GM03348 (cell line): ENCODE results near the gene CWC27.

ENCODE experiments used
- DNase-seq: peaks from one replicate; pipeline ENCODE4 v3.0.0; 2012; ENCODE audit warnings: low spot score

Gene CWC27

DNA sequence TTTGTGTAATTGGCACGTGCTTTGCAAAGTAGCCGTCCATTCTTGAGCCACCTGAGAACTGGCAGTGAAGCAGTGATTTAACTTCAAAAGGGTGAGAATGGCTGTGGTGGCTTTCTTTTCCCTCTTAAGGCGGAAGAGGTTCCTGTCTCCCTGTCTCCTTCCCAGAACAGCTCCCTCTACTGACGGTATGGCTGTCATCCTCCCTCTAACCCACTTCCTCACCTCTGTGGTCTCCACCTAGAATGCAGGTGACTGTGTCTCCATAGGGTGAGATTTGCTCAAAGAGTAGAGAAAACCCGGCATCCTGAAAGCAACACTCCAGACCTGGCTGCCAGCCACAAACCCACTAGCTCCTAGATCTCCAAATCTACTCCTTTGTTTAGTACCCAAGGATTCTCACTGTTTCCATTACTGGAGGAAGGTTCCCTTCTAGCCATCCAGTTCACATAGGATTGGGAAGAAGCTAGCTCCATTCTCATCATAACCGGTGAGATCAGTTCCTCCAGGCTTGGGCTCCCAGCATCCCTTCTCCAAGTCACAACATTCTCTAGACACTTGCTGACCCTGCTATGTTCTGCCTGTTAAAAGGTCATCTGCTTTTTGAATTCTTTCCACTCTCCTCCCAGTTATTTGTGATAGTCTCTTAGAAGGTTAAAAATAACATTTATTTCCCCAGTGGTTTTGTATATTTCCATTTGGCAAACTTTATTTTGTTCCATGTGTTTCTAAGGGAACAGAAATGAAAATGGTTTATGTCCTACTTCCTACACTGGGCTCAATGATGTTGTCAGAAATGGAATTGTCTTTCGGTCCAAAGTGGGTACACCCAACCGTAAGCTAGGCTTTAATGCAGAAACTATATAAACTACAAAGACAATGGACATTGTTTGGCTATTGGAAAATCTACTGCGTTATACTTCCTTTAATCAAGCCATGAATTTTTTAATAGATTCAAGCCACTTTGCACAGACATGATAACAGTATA, 269.4 kb downstream of the CWC27 start:
- no peak for DNase-seq

DNA sequence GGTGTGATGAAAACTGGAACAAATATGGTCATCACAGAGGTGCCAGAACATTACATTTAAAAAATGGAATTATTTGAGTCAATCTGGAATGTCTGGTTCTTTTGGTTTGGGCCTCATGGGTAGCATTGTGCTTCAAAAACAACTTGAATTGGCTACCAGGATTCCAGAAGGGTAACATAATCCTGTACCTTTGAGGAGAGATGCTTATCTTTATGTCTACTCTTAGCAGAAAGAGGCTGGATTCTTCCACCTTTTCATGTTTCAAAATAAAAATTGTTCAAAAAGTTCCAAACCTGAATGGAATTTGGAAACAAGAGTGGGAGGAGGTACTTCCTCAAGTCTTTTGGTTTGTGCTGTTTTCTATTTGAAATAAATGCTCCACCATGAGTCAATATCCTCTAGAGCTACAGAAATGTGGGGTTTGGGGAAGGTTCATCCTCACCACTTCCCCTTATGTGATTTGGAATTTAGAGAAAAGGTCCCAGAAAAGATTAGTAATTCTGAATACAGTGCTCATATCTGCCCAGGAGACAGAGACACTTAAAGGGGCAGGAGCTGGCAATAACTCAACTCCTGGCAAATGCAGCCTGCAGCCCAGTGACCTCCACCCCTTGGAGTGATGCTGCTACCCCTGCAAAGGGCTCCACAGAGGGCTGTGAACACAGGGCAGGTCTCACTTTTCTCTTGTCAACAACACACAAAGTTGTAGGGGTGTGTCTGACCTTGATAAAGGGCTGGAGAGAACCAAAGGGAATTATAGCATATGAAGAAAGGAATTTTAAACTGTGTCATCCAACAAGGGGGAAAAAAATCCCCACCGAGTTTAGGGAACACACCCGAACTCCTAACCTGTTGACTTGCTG, 272.8 kb downstream of the CWC27 start:
- DNase-seq, result peak; percentile 64

DNA sequence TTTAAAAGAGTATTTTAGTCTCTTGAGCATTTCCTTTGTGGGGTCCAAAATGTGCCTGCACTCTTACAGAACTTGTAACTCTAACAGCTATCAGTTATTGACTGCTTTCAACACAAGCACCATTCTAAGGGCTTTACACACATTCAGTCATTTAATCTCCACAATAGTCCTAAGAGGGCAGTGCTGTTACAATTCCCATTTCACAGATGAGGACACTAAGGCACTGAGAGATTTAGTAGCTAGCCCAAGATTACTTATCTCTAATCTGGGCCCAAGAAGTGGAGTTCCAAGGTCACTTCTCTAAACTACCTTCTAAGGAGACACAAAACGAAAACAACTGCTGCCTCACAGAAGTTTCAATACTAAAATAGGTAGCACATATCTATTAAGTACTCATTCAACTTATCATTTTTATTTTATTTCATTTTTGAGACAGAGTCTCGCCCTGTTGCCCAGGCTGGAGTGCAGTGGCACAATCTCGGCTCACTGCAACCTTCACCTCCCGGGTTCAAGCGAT, 275.2 kb downstream of the CWC27 start:
- DNase-seq, result no peak

DNA sequence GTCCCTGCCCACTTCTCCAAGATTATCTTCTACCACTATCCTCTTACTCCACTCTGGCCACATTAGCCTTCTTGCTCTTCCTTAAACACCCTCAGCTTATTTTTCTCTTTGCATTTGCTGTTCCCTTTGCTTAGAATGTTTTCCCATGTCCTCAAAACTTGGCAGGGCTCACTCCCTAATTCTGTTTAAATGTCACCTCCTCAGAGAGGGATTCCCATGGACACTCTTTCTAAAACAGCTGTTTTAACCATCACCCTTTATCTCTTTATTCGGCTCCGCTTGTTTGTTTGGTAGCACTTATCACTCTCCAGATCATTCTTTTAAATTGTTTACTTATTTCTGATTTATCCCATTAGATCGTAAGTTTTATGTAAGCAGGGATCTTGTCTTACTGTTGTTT, 278.5 kb downstream of the CWC27 start:
- no peak for DNase-seq

DNA sequence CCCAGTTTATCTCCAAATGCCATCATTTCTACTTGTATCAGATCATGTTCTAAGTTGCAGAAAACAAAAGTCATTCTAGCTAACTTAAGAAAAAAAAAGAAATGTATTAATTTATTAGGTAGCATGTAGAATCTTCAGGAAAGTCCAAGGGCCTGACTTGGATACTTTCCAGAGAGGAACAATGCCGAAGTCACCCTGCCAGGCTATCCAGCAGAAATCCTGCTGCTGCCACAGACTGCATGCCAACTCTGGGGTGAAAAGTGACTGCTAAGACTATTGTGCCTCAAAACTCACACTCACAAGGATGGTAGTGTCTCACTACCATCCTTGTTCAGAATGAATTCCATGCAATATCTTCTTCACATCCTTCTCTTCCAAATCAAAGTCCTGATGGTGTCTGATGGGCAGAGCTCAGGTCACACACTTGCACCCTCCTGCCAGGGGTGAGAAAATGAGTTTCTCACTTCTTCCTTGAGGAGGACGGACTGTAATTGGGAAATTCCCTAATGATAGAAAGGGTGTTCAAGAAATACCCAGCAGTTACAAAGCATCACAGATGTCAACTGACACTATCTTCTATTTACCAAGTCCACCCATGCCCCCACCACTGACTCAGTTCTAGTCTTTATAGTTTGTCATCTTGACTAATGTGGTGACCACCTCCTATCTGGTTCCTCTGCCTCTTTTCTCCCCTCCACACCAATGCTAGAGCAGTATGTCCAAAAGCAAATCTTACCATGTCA, 279.4 kb downstream of the CWC27 start:
- no peak for DNase-seq

DNA sequence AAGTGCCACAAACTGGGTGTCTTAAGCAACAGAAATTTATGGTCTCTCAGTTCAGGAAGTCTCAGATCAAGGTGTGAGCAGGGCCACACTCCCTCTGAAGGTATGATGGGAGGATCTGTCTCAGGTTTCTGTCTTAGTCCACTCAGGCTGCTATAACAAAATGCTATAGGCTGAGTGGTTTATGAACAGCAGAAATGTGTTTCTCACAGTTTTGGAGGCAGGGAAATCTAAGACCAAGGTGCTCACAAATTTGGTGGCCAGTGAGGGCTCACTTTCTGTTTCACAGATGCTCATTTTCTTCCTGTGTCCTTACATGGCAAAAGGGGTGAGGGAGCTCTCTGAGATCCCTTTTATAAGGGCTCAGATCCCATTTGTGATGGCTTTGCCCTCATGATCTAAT, 281.4 kb downstream of the CWC27 start:
- DNase-seq, result no peak

DNA sequence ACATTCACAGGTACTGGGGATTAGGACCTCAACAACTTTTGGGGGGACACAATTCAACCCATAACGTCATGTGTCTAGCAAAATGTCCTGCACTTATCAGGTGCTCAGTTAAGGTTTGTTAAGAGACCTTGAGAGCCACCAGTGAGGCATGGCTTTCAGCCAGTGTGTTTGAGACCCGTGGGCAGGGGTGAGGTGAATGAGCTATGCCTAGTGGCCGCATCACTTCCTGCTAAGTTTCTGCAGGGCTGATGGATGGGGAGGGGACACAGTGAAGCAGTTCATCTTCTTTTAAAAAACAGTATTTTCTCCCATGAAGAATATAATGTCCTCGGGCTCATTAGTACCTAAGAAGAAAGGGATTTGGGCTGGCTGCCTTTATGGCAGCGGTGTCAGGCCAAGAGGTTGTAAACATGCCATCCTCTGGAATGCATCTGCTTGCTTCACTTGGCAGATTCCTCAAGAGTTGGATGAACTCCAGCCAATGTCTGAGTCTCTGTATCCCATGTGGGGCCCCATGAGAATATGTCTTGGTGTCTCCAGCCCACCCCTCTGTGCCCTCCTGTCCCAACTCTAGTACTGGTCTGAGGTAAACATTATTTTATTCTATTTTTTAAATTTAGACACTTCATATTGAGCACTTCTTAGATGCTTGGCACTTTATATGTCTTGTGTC, 282.2 kb downstream of the CWC27 start:
- peak; percentile 22 for DNase-seq

DNA sequence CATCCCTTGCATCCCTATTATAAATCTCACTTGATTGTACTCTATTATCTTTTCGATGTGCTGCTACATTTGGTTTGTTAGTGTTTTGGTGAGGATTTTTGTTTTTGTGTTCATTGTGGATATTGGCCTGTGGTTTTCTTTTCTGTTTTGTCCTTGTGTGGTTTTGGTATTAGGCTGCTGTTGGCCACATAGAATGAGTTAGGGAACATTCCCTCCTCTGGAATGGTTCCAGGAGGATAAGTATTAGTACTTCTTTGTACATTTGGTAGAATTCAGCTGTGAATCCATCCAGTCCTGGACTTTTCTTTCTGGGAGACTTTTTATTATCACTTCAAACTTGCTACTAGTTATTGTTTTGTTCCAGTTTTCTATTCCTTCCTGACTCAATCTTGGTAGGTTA, 287.2 kb downstream of the CWC27 start:
- DNase-seq, result no peak

DNA sequence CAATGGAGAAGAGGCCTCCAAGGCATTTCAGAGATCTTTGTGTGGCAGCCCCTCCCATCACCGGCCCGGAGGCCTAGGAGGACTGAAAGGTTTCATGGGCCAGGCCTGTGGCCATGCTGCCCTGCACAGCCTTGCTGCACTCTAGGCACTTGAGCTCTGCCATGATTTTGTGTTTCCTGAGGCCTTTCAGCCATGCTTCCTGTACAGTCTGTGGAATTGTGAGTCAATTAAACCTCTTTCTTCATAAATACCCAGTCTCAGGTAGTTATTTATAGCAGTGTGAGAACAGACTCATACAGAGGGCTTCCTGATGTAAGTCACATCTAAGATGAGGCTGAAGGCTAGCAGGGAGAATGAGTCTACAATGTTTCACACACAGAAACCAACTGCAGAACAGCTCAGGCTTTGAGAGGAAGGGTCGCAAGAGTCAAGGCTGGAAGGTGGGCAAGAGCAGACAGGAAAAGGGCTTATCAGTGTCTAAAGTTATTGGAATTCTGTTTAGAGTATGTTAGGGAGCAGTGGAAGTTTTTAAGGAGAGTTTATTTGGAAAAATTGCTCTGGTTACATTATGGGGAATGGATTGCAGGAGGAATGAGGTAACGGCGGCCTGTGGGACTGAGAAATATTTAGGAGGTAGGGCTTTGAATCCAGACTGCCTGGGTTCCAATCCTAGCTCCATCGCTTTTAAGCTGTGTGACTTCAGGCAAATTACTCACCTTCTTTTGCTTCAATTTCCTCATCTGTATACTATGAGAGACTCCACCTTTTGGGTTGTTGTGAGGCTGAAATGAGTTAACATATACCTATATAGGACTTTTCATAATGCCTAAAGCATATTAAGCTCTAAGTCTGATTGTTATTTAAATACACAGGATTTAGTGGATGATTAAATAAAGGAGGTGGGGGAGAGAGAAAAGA, 291.2 kb downstream of the CWC27 start:
- DNase-seq, result no peak

DNA sequence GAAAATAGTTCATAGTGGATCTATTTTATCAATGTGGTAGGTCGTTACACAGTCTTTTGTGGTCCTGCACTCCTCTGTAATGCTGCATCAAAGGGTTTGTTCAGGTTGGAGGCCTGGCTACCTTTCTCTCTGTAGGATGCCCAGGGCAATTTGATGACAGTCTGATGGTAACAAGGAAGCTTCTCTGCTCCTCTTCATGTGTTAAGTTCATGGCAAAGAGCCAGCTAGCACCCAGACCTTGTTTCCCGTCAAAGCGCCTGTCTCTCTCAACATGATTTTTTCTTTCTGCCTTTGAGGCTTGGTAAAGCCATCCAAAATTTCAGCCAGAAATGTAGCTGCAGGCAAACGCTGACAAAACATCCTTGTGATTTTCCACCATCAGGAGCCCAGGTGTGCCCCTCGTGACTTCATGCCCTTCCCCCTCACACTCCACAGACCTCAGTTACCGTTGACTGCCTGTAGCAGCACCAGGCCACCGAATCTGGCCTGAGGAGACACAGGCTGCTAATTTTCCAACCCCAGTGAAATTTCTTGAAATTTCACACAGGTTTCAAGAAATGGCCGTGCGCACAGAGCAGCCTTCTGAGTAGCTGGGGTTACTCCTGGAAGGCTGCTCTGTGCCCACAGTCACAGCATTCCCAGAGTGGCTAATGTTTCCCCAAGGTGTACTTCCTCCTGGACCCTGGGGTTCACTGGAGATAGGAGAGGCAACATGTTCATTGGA, 292.7 kb downstream of the CWC27 start:
- DNase-seq, result no peak

DNA sequence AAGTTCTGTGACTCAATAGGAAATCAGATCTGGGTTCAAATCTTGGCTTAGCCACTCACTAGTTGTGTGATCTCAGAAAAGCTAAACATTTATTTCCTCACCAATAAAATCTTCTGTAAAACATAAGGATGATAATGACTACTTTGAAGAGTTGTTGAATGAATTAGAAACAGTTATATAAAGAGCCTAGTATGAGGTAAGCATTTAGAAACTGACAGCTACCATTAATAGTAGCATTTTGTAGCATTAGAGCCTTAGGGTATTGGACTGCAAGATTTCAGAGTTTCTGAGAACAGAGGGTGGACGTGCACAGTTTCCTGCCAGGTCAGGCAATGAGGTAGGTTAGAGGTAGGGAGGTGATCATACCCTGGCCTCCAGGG, 293.2 kb downstream of the CWC27 start:
- DNase-seq, result no peak

DNA sequence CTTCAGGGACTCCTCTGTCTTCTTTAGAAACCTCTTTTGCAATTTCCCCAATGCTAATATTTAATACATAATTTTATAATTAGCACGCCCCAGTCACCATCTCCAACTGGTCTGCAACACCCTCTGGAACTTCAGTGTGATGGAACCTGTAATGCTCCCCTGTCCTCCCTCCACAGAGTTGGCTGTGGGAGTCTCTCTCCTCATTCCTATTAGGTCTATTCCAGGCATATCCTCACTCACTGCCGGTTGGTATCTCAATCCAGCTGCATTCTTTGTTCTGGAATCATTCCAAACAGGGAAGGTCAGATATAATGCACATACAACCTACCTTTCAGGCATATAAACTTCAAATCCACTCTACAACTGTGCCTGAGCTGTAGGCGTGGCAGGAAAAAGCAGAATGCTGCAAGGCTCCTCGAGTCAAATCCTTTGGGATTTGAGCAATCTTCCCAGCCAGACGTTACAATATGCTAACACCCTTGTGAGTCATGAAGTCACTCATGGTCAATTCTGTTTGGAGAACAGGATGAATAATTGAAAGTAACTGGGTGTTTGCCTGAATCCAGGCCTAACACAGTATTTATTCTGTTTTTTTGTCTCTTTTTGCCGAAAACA, 293.8 kb downstream of the CWC27 start:
- peak; percentile 92 for DNase-seq

DNA sequence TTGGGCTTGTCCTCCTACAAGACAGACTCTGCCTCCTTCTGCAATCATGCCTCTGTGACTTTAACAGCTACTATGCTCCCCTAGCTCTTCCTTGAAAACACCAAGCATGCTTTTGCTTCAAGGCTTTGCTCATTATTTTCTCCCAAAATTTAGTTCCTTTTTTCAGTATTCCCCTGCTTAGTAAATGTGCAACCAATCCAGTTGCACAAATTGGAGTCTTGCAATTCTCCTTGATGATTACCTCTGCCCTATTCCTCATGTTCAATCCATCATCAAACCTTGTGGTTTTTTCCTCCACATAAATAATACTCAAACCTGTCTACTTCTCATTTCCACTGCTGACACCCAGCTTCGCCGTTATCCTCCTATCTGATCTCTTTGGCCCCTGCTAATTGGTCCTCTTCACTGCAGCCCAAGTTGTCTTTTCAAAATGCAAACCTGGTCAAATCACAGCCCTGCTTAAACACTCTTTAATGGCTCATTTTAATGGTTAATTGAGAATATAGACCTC, 296.3 kb downstream of the CWC27 start:
- no peak for DNase-seq

DNA sequence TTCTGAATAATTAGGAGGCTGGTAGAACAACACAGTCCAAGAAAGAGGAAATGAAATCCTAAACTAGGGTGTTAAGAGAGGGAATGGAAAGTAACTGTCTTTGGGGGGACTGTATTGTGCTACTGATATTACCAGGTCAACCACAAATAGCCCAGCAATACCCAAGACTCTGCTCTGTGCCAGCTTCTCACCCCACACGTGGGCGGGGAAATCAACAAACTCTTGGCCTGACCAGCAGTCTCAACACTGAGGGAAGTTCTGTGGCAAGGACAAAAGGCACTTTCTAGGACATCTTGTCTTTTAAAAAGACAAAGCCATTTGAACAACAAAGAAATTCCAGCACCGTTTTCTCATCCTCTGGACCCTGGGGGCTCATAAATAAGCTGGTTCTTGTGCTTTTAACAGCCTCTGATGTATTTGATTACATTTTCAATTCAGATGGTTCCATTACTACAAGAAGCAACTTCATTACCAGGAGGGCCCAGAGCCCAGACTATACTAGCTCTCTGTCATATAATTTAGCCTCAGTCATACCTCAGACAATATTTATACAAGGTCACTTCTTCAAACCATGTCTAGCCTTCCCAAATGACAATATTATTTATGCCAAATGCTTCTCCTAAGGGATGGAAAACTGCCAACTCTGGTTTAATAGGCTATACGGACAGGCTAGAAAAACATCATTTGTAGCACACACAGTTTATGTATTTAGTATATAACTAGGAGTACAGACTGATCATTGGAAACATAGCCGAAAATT, 297.8 kb downstream of the CWC27 start:
- DNase-seq, result peak; percentile 17

DNA sequence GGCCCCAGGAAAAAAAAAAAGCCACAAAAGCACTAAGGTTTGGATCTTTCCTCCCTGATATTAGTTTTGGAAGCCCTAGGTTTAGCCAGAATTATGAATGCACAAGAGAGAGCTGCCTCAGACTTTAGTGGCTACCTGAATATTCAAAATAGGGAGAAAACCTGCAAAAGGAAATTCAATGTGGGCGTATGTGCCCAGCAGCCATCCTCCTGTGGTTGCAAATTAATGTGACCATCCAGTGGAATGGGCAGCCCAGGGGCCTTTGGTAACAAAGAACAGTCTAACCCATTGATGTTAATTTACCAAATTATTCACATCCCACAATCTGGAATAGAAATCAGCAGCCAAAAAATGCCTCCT, 298.4 kb downstream of the CWC27 start:
- DNase-seq, result no peak
